GM19372 (cell line): ENCODE measurements around the gene MLLT1.

ENCODE experiments used
- ATAC-seq: cut with Tn5 transposase; IDR thresholded peaks from one replicate; pipeline ENCODE4 v1.9.1; 2021; ENCODE audit warnings: mild to moderate bottlenecking, low read depth, moderate library complexity; ENCODE audit not compliant: unreplicated experiment

The MLLT1 gene

DNA sequence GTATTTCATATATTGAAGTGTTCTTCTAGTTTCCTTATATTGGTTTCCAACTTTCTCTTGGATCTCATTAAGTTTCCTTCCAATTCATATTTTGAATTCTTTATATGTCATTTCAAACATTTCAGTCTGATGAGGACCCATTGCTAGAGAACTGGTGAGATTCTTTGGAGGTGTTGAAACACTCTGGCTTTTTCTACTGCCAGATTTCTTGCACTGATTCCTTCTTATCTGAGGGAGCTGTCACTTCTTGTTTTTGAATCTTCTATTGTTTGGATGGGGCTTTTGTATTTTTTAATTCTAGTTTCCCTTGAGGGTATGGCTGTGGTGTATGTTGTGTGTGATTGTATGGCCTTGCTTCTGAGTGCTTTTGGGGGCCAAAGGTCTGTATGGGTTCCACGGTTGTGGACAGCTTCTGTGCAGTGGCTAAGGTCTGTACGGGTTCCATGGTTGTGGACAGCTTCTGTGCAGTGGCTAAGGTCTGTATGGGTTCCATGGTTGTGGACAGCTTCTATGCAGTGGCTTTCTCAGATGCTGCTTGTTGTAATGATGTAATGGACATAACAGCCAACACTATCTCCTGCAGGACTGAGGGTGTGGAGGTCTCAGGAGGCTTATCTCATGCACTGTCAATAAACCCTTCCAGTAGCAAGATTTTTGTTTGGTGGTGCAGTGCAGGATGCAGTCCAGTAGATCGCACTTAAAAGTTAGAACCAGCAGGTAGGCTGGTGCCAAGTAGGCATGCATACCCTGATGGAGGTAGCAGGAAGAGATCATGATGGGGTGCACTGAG, 107.5 kb downstream of the MLLT1 start:
- ATAC-seq = no peak

DNA sequence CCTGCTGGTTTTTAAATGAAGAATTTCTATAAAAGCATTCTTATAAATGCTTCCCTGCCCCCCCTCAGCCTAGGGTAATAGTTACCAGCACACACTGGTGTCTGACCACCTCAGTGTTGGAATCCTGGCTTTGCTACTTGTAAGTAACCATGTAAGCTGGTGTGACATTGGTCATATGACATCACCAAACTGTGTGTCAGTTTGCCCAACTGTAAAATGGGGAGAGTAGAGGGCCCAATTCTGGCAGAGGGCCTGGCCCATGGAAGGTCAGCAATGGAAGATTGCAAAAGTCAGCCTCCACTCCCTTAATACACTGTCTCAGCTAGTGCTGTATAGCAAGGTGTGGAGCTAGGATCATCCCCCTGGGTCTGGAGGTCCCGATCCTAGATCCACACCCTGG, 112.7 kb downstream of the MLLT1 start:
- ATAC-seq = no peak

DNA sequence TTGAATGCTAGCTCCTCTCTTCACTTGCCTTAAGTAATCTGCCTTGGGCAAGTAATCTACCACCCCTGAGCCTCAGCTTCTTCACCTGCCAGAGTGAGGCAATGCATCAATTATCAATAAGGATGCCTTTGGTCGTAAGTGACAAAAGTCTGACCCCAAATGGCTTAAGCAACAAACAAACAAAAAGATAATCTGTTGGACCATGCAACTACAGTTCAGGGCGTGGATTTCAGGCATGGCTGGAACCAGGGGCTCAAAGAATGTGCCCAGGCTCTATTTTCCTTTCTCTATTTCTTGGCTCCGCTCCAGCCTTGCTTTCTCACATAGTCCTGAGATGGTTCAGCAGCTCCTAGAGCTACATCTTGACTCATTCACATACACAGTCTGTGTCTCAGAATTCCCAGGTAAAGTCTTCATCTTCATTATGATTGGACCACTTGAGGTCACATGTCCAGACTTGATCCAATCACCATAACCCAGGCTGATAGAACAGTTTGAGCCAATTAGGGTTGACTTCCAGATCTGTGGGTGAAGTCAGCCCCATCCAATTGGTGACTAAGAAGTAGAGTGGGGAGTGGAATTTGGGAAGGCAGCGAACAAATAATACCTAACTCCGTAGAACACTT, 114.8 kb downstream of the MLLT1 start:
- ATAC-seq = no peak

DNA sequence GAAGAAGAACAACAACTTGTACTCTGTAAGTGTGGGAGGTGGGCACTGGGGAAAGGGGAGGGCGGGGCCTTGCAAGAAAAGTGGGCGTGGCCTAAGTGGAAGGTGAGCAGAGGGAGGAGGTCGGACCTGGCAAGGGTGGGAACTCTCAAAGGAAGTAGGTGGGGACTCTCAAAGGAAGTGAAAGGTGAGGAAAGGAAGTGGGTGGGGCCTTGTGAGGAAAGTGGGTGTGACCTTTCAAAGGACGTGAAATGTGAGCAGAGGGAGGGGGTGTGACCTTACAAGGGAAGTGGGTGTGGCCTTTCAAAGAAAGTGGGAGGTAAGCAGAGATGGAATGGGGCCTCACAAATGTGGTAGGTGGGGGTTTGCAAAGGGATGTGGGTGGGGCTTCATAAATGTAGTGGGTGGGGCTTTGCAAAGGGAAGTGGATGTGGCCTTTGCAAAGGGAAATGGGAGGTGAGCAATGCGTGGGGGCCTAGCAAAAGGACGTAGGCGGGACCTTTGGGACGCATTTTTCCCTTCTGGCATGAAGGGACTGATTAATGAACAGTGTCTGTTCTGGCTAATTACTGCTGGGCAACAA, 118.4 kb downstream of the MLLT1 start:
- no peak for ATAC-seq
